ENCODE measurements around the gene SNURF. TPM values are rescaled to one million over a fixed set of nuclear protein-coding genes. Genes with fewer than 3 reads are reported as not detected.

The SNURF gene
- total RNA-seq, 2 experiments from 2014 or later, result 6.8 TPM; not detected in 1

- no TSS peak for BruUV-seq (replicated peaks)
- Histone ChIP-seq H3K36me3 (ENCODE audit: insufficient read depth, low read length) (no peaks in the 10 kb centered on the region), H3K79me2 (ENCODE audit: insufficient read depth, low read depth, low read length) (no peaks in the 10 kb centered on the region), H3K4me3 (ENCODE audit: low read depth, low read length, poor library complexity, severe bottlenecking) (no peak overlapping the region), H2AFZ (ENCODE audit: low read length) (no peak overlapping the region), H3K4me1 (ENCODE audit: insufficient read depth, low read length, poor library complexity, severe bottlenecking) (no peaks in the 10 kb centered on the region), H3K9me3 (ENCODE audit: low read length) (no peaks in the 10 kb centered on the region), H3K27ac (ENCODE audit: low read depth, low read length, poor library complexity, severe bottlenecking) (no peak overlapping the region), H3K9me2 (ENCODE audit: insufficient read depth, low read length) (no peaks in the 10 kb centered on the region), H4K20me1 (ENCODE audit: insufficient read depth, low read length) (no peaks in the 10 kb centered on the region), H3K4me2 (ENCODE audit: low read length) (no peak overlapping the region)
- TF ChIP-seq EZH2phosphoT487 (IDR thresholded peaks at IDR 0.05; ENCODE audit: borderline replicate concordance, low read depth, low read length) (no peak), CTCF (conservative IDR thresholded peaks at IDR 0.05; ENCODE audit: low read length) (no peak)
- no peak for DNase-seq (ENCODE audit: low spot score)
- CTCF ChIA-PET (ENCODE audit: unreplicated experiment), result no interaction called here
- POLR2A ChIA-PET, result no interaction called here
- intact Hi-C loops (cut with micrococcal nuclease; ENCODE audit: unreplicated experiment), result no loop called here
Measured at GRCh38 chr15:24948495-24948894, 6.3 kb upstream of the SNURF start.

- TF ChIP-seq CTCF (conservative IDR thresholded peaks at IDR 0.05; ENCODE audit: low read length) (no peak), EZH2phosphoT487 (IDR thresholded peaks at IDR 0.05; ENCODE audit: borderline replicate concordance, low read depth, low read length) (no peak)
- no peak for DNase-seq (ENCODE audit: low spot score)
- Histone ChIP-seq H4K20me1 (ENCODE audit: insufficient read depth, low read length) (no peaks in the 10 kb centered on the region), H3K36me3 (ENCODE audit: insufficient read depth, low read length) (no peaks in the 10 kb centered on the region), H3K4me1 (ENCODE audit: insufficient read depth, low read length, poor library complexity, severe bottlenecking) (no peaks in the 10 kb centered on the region), H2AFZ (ENCODE audit: low read length) (no peak overlapping the region), H3K9me2 (ENCODE audit: insufficient read depth, low read length) (no peaks in the 10 kb centered on the region), H3K79me2 (ENCODE audit: insufficient read depth, low read depth, low read length) (no peaks in the 10 kb centered on the region), H3K4me3 (ENCODE audit: low read depth, low read length, poor library complexity, severe bottlenecking) (no peak overlapping the region), H3K4me2 (ENCODE audit: low read length) (no peak overlapping the region; the same call in 1 of the 2 replicates), H3K27ac (ENCODE audit: low read depth, low read length, poor library complexity, severe bottlenecking) (no peak overlapping the region), H3K9me3 (ENCODE audit: low read length) (no peaks in the 10 kb centered on the region)
- intact Hi-C loops (cut with micrococcal nuclease; ENCODE audit: unreplicated experiment), result loop anchor here (5.0 kb wide), 1 partner anchor 482 kb away; the partner anchor contains the start of gene UBE3A
- no TSS peak for BruUV-seq (replicated peaks)
- ChIA-PET CTCF (ENCODE audit: unreplicated experiment) (no interaction called here), POLR2A (interaction anchor here (0.6 kb wide), 1 partner anchor 878 kb away, joined by 6 read pairs; no protein-coding TSS in a partner anchor)
Measured at GRCh38 chr15:24955531-24955921, 739 bp downstream of the SNURF start.

DNA sequence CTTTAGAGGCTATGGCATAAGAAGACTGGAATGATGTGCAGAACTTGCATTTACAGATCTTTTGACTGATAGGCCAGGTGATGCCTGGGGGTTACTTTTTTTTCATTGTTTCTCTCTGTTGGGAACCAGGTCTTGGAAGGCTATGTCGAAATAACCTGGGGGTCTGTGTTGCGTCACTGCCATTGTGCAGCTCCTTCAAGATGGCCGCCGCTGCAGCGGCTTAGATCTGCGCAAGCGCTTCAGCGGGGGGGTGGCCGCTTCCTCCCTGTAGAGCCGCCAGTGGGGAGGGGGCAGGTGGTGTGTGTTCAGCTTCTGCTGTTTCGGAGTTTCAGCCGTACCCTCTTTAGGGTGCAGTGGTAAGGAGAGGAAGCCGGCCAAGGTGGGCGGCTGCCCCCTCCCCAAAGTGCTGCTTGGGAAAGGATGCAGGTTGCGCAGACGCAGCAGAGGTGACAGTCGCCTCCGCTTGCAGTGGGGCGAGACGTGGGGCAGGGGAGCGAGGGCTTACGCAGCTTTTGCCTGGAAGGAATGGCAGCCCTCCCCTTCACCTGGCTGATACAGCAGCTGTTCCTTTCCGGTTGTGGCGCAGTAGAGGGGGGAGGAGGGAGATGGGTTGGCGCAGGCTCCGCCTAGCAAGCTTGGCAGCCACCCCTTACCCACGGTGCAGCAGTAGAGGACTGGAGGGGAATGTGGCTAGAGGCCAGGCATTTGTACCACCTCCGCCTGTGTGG lies 1.5 kb downstream of the SNURF start:
- intact Hi-C loops (cut with micrococcal nuclease; ENCODE audit: unreplicated experiment), result loop anchor here (5.0 kb wide), 1 partner anchor 481 kb away; the partner anchor contains the start of gene UBE3A
- H3K79me2 ChIP-seq (ENCODE audit: insufficient read depth, low read depth, low read length), result no peaks in the 10 kb centered on the region
- H3K4me3 ChIP-seq (ENCODE audit: low read depth, low read length, poor library complexity, severe bottlenecking), result no peak overlapping the region
- TF ChIP-seq EZH2phosphoT487 (IDR thresholded peaks at IDR 0.05; ENCODE audit: borderline replicate concordance, low read depth, low read length) (no peak), CTCF (conservative IDR thresholded peaks at IDR 0.05; ENCODE audit: low read length) (no peak)
- no TSS peak for BruUV-seq (replicated peaks)
- ChIA-PET CTCF (ENCODE audit: unreplicated experiment) (no interaction called here), POLR2A (interaction anchor here (0.6 kb wide), 1 partner anchor 877 kb away, joined by 6 read pairs; no protein-coding TSS in a partner anchor)
- H3K4me2 ChIP-seq (ENCODE audit: low read length), result no peak overlapping the region
- no peaks in the 10 kb centered on the region for H3K9me3 ChIP-seq (ENCODE audit: low read length)
- no peaks in the 10 kb centered on the region for H3K9me2 ChIP-seq (ENCODE audit: insufficient read depth, low read length)
- H3K4me1 ChIP-seq (ENCODE audit: insufficient read depth, low read length, poor library complexity, severe bottlenecking), result no peaks in the 10 kb centered on the region
- H3K36me3 ChIP-seq (ENCODE audit: insufficient read depth, low read length), result no peaks in the 10 kb centered on the region
- H2AFZ ChIP-seq (ENCODE audit: low read length), result no peak overlapping the region
- H3K27ac ChIP-seq (ENCODE audit: low read depth, low read length, poor library complexity, severe bottlenecking), result no peak overlapping the region
- H4K20me1 ChIP-seq (ENCODE audit: insufficient read depth, low read length), result no peaks in the 10 kb centered on the region
- DNase-seq (ENCODE audit: low spot score), result no peak
